ENCODE measurements around the gene SLC7A4. TPM values are rescaled to one million over a fixed set of nuclear protein-coding genes. Genes with fewer than 3 reads are reported as not detected.

The SLC7A4 gene
- polyA plus RNA-seq, 1 donor from 2014 or later, result not detected

- Histone ChIP-seq H3K27ac (ENCODE audit: low read length) (no peak overlapping the region), H3F3A (ENCODE audit: insufficient read depth, low read length, poor library complexity, severe bottlenecking) (no peaks in the 10 kb centered on the region)
Measured at GRCh38 chr22:20990184-20991180, 41.9 kb downstream of the SLC7A4 start.

DNA sequence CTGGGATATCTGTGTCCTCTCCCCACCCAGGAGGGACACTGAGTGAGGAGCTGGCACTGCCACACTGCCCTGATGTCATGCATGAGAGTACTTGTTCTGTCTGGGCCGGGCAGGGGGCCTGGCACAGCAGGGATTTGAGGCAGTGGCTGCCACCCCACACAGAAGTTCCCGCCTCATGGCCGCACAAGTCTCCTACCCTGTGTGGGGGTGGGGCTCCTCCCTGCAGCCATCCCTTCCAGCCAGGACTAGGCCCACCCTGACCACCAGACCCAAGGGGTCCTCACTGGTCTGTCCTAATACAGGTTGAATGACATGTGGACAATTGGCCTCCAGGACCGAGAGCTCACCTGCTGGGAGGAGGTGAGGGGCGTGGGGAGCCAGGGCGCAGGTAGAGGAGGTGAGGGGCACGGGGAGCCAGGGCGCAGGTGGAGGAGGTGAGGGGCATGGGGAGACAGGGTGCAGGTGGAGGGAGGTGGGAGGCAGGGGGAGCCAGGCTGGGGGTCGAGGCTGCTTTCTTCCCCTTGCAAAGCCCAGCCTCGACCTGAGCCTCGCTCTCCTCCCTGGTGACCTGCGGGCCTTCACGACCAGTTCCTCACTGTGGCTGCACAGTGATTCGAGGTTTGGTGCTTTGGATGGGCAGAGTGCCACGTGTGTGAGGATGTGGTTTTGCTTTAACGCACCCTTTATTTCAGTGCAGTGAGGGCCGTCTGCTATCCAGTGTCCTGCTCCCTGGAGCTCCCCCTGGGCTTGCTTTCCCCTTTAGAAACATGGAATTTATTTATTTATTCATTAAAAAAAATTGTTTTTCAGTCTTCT lies 42.8 kb downstream of the SLC7A4 start:
- H3K27me3 ChIP-seq (ENCODE audit: insufficient read depth, low read depth, low read length), result no peaks in the 10 kb centered on the region
- no peaks in the 10 kb centered on the region for H3K36me3 ChIP-seq (ENCODE audit: insufficient read depth, low read length)
- no peak overlapping the region for H2AFZ ChIP-seq (ENCODE audit: low read depth, low read length)
- H3K27ac ChIP-seq (ENCODE audit: low read length), result no peak overlapping the region
- H4K20me1 ChIP-seq (ENCODE audit: insufficient read depth), result no peaks in the 10 kb centered on the region
- no peak overlapping the region for H3K4me3 ChIP-seq (ENCODE audit: low read length)
- no peaks in the 10 kb centered on the region for H3K9me2 ChIP-seq (ENCODE audit: insufficient read depth, low read length)
- H3K79me2 ChIP-seq (replicated peaks; ENCODE audit: insufficient read depth, low read length), result no peaks in the 10 kb centered on the region
- H3K9me3 ChIP-seq (ENCODE audit: low read length), result no peaks in the 10 kb centered on the region
- H3K9ac ChIP-seq (ENCODE audit: low read length), result no peak overlapping the region
- no peaks in the 10 kb centered on the region for H3F3A ChIP-seq (ENCODE audit: insufficient read depth, low read length, poor library complexity, severe bottlenecking)
- no peak overlapping the region for H3K4me2 ChIP-seq (ENCODE audit: low read length)
- no peak for TF ChIP-seq REST (IDR thresholded peaks at IDR 0.05; ENCODE audit: borderline replicate concordance)
- TF ChIP-seq CTCF (IDR thresholded peaks at IDR 0.05; ENCODE audit: poor library complexity, severe bottlenecking), result no peak
- no peak for TF ChIP-seq EZH2 (IDR thresholded peaks at IDR 0.05; ENCODE audit: borderline replicate concordance, insufficient read depth, low read length, poor library complexity, severe bottlenecking)
- TF ChIP-seq TAF1 (IDR thresholded peaks at IDR 0.05; ENCODE audit: low read depth), result no peak
- TF ChIP-seq SMC3 (conservative IDR thresholded peaks at IDR 0.05; ENCODE audit: poor library complexity), result no peak
- TF ChIP-seq RAD21 (conservative IDR thresholded peaks at IDR 0.05), result no peak
- TF ChIP-seq EP300 (conservative IDR thresholded peaks at IDR 0.05; ENCODE audit: poor library complexity, severe bottlenecking), result no peak
- TF ChIP-seq POLR2AphosphoS5 (IDR thresholded peaks at IDR 0.05), result no peak
- TF ChIP-seq MXI1 (conservative IDR thresholded peaks at IDR 0.05; ENCODE audit: poor library complexity, severe bottlenecking), result no peak

More at GRCh38 chr22:20990184-20991180, 41.9 kb downstream of the SLC7A4 start:
- Histone ChIP-seq H3K9ac (ENCODE audit: low read length) (no peak overlapping the region), H4K20me1 (ENCODE audit: insufficient read depth) (no peaks in the 10 kb centered on the region), H3K4me2 (ENCODE audit: low read length) (no peak overlapping the region), H3K79me2 (replicated peaks; ENCODE audit: insufficient read depth, low read length) (no peaks in the 10 kb centered on the region), H3K27me3 (ENCODE audit: insufficient read depth, low read depth, low read length) (no peaks in the 10 kb centered on the region), H3K9me2 (ENCODE audit: insufficient read depth, low read length) (no peaks in the 10 kb centered on the region), H3K36me3 (ENCODE audit: insufficient read depth, low read length) (no peaks in the 10 kb centered on the region), H2AFZ (ENCODE audit: low read depth, low read length) (no peak overlapping the region), H3K4me3 (ENCODE audit: low read length) (no peak overlapping the region), H3K9me3 (ENCODE audit: low read length) (no peaks in the 10 kb centered on the region)
- TF ChIP-seq POLR2AphosphoS5 (IDR thresholded peaks at IDR 0.05), result no peak
- TF ChIP-seq SMC3 (conservative IDR thresholded peaks at IDR 0.05; ENCODE audit: poor library complexity), result no peak
